ENCODE data around the gene CABP5.

CABP5 gene

DNA sequence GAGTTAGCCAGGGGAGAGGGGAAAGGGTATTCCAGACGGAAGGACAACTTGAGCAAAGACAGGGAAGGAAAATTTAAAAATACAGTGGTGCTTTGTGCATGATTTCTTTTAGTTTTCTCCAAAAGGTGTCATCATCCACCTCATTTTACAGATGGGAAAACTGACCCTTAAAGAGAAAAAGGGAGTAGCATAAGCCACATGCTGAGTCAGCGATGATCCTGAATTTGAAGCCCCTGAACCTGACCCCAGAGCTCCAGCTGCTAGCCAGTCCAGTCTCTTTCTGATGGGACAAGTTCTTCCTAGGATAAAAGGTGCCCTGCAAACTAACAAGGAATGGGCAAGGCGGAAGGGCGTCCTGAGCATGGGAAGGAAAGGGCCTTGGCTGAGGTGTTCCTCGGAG, 10.3 kb downstream of the CABP5 start:
- H3K9ac ChIP-seq (ENCODE audit: low read depth in 1 of 2, low read length in 2 of 2): no peak overlapping the region
- no peaks in the 10 kb centered on the region for H3K36me3 ChIP-seq (ENCODE audit: control insufficient read depth in 2 of 2, insufficient read depth in 2 of 2, low read length in 2 of 2)
- H3K27me3 ChIP-seq (ENCODE audit: control insufficient read depth in 2 of 2, insufficient read depth in 2 of 2, low read length in 2 of 2): no peaks in the 10 kb centered on the region
- no peak overlapping the region for H3K4me3 ChIP-seq (ENCODE audit: low read length in 2 of 2)
- H3K27ac ChIP-seq (ENCODE audit: low read depth in 2 of 2, low read length in 2 of 2): no peak overlapping the region
- no peaks in the 10 kb centered on the region for H3K4me1 ChIP-seq (ENCODE audit: control insufficient read depth in 2 of 2, insufficient read depth in 2 of 2, low read length in 2 of 2)
- H3K9me3 ChIP-seq (ENCODE audit: control insufficient read depth in 2 of 2, low read length in 2 of 2): peaks cover 1 to 6% of the 10 kb centered on the region in 2 donors

DNA sequence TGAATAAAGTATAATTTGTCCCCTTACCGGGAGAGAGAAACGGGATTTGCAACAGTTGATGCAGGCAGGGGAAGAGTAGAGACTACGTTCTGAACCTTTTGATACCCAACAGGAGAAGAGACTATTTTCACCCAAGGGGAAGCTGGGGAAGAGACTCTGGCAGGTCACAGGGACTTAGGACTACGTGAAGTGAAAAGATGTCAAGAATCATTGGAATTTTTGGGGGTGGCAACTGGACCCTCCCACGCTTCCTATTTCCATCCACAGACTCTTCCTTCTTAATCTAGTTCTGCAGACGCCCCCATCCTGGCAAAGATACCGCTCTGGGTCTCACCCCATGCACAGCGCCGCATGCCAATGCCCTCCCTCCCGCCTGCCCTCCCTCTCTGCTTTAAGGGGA, 13.8 kb downstream of the CABP5 start:
- no peak overlapping the region for H3K27ac ChIP-seq (ENCODE audit: low read depth in 2 of 2, low read length in 2 of 2)
- H3K9me3 ChIP-seq (ENCODE audit: control insufficient read depth in 2 of 2, low read length in 2 of 2): no peaks in the 10 kb centered on the region
- H3K27me3 ChIP-seq (ENCODE audit: control insufficient read depth in 2 of 2, insufficient read depth in 2 of 2, low read length in 2 of 2): no peaks in the 10 kb centered on the region
- H3K4me1 ChIP-seq (ENCODE audit: control insufficient read depth in 2 of 2, insufficient read depth in 2 of 2, low read length in 2 of 2): no peaks in the 10 kb centered on the region
- H3K9ac ChIP-seq (ENCODE audit: low read depth in 1 of 2, low read length in 2 of 2): no peak overlapping the region
- H3K4me3 ChIP-seq (ENCODE audit: low read length in 2 of 2): no peak overlapping the region
- no peaks in the 10 kb centered on the region for H3K36me3 ChIP-seq (ENCODE audit: control insufficient read depth in 2 of 2, insufficient read depth in 2 of 2, low read length in 2 of 2)

DNA sequence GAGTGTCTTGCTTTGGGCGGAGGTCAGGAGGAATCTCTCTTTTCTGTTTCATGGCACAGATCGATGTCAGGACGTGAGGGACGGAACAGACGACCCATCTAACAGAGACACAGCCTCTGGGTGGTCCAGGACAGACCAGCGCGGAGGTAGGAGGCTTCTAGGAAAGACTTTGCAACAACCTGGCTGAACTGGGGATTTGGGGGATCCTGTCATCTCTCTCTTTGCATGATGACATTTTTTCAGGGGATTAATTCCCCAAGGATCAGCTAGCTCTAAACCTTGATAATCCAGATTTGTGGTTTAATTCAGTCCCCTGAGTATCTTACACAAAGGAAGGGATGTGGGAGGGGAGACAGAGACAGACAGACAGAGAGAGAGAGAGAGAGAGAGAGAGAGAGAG, 14.4 kb downstream of the CABP5 start:
- H3K4me1 ChIP-seq (ENCODE audit: control insufficient read depth in 2 of 2, insufficient read depth in 2 of 2, low read length in 2 of 2): no peaks in the 10 kb centered on the region
- H3K27me3 ChIP-seq (ENCODE audit: control insufficient read depth in 2 of 2, insufficient read depth in 2 of 2, low read length in 2 of 2): no peaks in the 10 kb centered on the region
- H3K9ac ChIP-seq (ENCODE audit: low read depth in 1 of 2, low read length in 2 of 2): no peak overlapping the region
- no peak overlapping the region for H3K4me3 ChIP-seq (ENCODE audit: low read length in 2 of 2)
- H3K27ac ChIP-seq (ENCODE audit: low read depth in 2 of 2, low read length in 2 of 2): no peak overlapping the region
- H3K9me3 ChIP-seq (ENCODE audit: control insufficient read depth in 2 of 2, low read length in 2 of 2): no peaks in the 10 kb centered on the region
- no peaks in the 10 kb centered on the region for H3K36me3 ChIP-seq (ENCODE audit: control insufficient read depth in 2 of 2, insufficient read depth in 2 of 2, low read length in 2 of 2)

GRCh38 chr19:48025480-48025879, 18.4 kb downstream of the CABP5 start:
- Histone ChIP-seq H3K27ac (ENCODE audit: low read depth in 2 of 2, low read length in 2 of 2) (no peak overlapping the region), H3K27me3 (ENCODE audit: control insufficient read depth in 2 of 2, insufficient read depth in 2 of 2, low read length in 2 of 2) (peaks cover 0 to 2% of the 10 kb centered on the region in 2 donors), H3K9me3 (ENCODE audit: control insufficient read depth in 2 of 2, low read length in 2 of 2) (no peaks in the 10 kb centered on the region), H3K4me3 (ENCODE audit: low read length in 2 of 2) (no peak overlapping the region), H3K36me3 (ENCODE audit: control insufficient read depth in 2 of 2, insufficient read depth in 2 of 2, low read length in 2 of 2) (no peaks in the 10 kb centered on the region), H3K9ac (ENCODE audit: low read depth in 1 of 2, low read length in 2 of 2) (no peak overlapping the region), H3K4me1 (ENCODE audit: control insufficient read depth in 2 of 2, insufficient read depth in 2 of 2, low read length in 2 of 2) (no peaks in the 10 kb centered on the region)

DNA sequence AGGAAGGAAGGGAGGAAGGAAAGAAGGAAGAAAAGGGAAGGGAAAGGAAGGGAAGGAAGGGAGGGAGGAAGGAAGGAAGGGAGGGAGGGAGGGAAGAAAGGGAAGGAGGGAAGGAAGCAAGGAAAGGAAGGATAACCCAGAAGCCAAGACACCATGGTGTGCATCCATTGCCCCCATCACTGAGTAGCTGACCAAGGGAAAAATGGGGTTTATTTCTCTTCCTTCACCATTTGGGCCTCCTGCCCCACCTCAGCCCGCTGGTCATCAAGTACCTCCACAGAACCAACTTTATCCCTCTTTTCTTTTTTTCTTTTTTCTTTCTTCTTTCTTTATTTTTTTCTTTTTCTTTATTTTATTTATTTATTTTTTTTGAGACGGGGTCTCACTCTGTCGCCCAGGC, 20.4 kb downstream of the CABP5 start:
- Histone ChIP-seq H3K27me3 (ENCODE audit: control insufficient read depth in 2 of 2, insufficient read depth in 2 of 2, low read length in 2 of 2) (peaks cover 0 to 2% of the 10 kb centered on the region in 2 donors), H3K4me3 (ENCODE audit: low read length in 2 of 2) (no peak overlapping the region)

DNA sequence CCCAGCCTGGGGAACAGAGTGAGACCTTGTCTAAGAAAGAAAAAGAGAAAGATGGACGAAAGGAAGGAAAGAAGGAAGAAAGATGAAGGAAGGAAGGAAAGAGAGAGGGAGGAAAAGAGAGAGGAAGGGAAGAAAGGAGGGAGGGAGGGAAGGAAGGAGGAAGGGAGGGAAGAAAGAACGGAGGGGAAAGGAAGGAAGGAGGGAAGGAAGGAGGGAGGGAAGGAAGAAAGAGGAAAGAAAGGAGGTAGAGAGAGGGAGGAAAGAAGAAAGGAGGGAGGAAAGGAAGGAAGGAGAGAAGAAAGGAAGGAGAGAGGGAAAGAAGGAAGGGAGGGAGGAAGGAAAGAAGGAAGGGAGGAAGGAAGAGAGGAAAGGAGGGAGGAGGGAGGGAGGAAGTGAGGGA, 20.9 kb downstream of the CABP5 start:
- H3K4me1 ChIP-seq (ENCODE audit: control insufficient read depth in 2 of 2, insufficient read depth in 2 of 2, low read length in 2 of 2): no peaks in the 10 kb centered on the region
- no peak overlapping the region for H3K27ac ChIP-seq (ENCODE audit: low read depth in 2 of 2, low read length in 2 of 2)
- H3K4me3 ChIP-seq (ENCODE audit: low read length in 2 of 2): no peak overlapping the region
- no peaks in the 10 kb centered on the region for H3K9me3 ChIP-seq (ENCODE audit: control insufficient read depth in 2 of 2, low read length in 2 of 2)
- no peaks in the 10 kb centered on the region for H3K36me3 ChIP-seq (ENCODE audit: control insufficient read depth in 2 of 2, insufficient read depth in 2 of 2, low read length in 2 of 2)
- H3K27me3 ChIP-seq (ENCODE audit: control insufficient read depth in 2 of 2, insufficient read depth in 2 of 2, low read length in 2 of 2): peaks cover 0 to 2% of the 10 kb centered on the region in 2 donors
- H3K9ac ChIP-seq (ENCODE audit: low read depth in 1 of 2, low read length in 2 of 2): no peak overlapping the region

More for the DNA sequence above, 20.4 kb downstream of the CABP5 start:
- Histone ChIP-seq H3K9me3 (ENCODE audit: control insufficient read depth in 2 of 2, low read length in 2 of 2) (no peaks in the 10 kb centered on the region), H3K27ac (ENCODE audit: low read depth in 2 of 2, low read length in 2 of 2) (no peak overlapping the region), H3K9ac (ENCODE audit: low read depth in 1 of 2, low read length in 2 of 2) (no peak overlapping the region), H3K36me3 (ENCODE audit: control insufficient read depth in 2 of 2, insufficient read depth in 2 of 2, low read length in 2 of 2) (no peaks in the 10 kb centered on the region), H3K4me1 (ENCODE audit: control insufficient read depth in 2 of 2, insufficient read depth in 2 of 2, low read length in 2 of 2) (no peaks in the 10 kb centered on the region)

DNA sequence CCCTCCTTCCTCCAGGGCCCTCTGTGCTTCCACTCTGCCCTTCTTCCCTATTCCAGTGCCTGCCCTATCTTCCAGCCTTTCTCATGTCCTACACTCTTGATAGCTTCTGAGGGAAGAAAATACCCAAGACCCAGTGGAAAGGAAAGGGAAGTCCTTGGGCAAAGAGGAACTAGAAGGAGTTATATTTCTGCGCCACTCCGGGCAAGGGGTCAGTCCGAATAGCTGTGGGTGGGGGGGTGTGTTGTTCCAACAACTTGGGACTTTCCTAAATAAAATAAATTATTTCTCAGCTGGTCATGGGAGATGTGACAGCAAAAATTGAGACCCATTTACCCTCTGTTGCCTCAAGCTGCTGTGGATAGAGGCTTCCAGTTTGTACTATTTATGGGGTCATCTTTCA, 23.2 kb downstream of the CABP5 start:
- H3K36me3 ChIP-seq (ENCODE audit: control insufficient read depth in 2 of 2, insufficient read depth in 2 of 2, low read length in 2 of 2): no peaks in the 10 kb centered on the region
- no peak overlapping the region for H3K4me3 ChIP-seq (ENCODE audit: low read length in 2 of 2)

DNA sequence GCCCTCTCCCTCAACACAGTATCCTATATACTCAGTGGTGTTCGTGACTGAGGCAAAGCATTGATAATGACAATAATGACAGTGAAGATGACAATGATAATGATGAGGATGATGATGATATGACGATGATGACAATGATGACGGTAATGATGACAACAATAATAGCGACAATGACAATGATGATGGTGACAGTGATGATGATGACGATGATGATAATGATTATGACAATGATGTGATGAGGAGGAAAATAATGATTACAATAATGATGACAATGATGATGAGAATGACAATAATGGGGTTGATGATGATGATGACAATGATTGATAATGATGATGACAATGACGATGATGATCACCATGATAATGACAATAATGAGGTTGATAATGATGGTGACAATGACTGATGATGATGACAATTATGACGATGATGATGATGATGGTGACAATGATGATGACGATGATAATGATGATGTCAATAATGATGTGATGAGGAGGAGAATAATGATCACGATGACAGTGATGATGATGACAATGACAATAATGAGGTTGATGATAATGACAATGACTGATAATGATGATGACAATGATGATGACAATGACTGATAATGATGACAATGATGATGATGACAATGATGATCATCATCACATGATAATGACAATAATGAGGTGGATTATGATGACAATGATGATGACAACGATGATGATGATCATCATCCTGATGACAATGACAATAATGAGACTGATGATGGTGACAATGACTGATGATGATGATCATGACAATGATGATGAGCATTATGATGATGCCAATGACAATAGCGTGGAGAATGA, 32.7 kb downstream of the CABP5 start:
- no peaks in the 10 kb centered on the region for H3K9me3 ChIP-seq (ENCODE audit: control insufficient read depth in 2 of 2, low read length in 2 of 2)
- H3K27me3 ChIP-seq (ENCODE audit: control insufficient read depth in 2 of 2, insufficient read depth in 2 of 2, low read length in 2 of 2): no peaks in the 10 kb centered on the region
- H3K36me3 ChIP-seq (ENCODE audit: control insufficient read depth in 2 of 2, insufficient read depth in 2 of 2, low read length in 2 of 2): no peaks in the 10 kb centered on the region
- H3K4me1 ChIP-seq (ENCODE audit: control insufficient read depth in 2 of 2, insufficient read depth in 2 of 2, low read length in 2 of 2): no peaks in the 10 kb centered on the region
- H3K4me3 ChIP-seq (ENCODE audit: low read length in 2 of 2): no peak overlapping the region
- no peak overlapping the region for H3K27ac ChIP-seq (ENCODE audit: low read depth in 2 of 2, low read length in 2 of 2)
- no peak overlapping the region for H3K9ac ChIP-seq (ENCODE audit: low read depth in 1 of 2, low read length in 2 of 2)

More for the DNA sequence above, 23.2 kb downstream of the CABP5 start:
- Histone ChIP-seq H3K9ac (ENCODE audit: low read depth in 1 of 2, low read length in 2 of 2) (no peak overlapping the region), H3K9me3 (ENCODE audit: control insufficient read depth in 2 of 2, low read length in 2 of 2) (no peaks in the 10 kb centered on the region), H3K4me1 (ENCODE audit: control insufficient read depth in 2 of 2, insufficient read depth in 2 of 2, low read length in 2 of 2) (no peaks in the 10 kb centered on the region), H3K27me3 (ENCODE audit: control insufficient read depth in 2 of 2, insufficient read depth in 2 of 2, low read length in 2 of 2) (peaks cover 0 to 2% of the 10 kb centered on the region in 2 donors), H3K27ac (ENCODE audit: low read depth in 2 of 2, low read length in 2 of 2) (no peak overlapping the region)

DNA sequence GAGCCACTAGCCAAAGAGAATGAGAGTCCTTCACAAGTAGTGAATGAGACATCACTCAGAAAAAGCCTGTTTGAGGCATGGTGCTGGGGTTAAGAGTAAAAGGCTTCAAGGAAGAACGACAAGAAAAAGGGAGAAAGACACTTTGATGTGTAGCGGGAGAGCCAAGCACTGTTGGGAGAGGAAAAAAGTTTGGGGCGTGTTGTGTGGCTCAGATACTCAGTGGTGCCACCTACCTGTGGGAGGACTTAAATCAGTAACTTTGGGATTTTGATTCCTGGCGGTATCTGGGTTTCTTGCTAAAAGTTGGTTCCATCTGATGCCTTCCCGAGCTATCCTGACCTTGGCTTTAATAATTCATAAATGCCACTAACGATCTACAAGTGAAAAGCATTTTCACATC, 37.1 kb downstream of the CABP5 start:
- no peak overlapping the region for H3K9ac ChIP-seq (ENCODE audit: low read depth in 1 of 2, low read length in 2 of 2)
- H3K36me3 ChIP-seq (ENCODE audit: control insufficient read depth in 2 of 2, insufficient read depth in 2 of 2, low read length in 2 of 2): no peaks in the 10 kb centered on the region
- H3K27ac ChIP-seq (ENCODE audit: low read depth in 2 of 2, low read length in 2 of 2): no peak overlapping the region
- no peaks in the 10 kb centered on the region for H3K9me3 ChIP-seq (ENCODE audit: control insufficient read depth in 2 of 2, low read length in 2 of 2)
- H3K4me1 ChIP-seq (ENCODE audit: control insufficient read depth in 2 of 2, insufficient read depth in 2 of 2, low read length in 2 of 2): no peaks in the 10 kb centered on the region
- H3K27me3 ChIP-seq (ENCODE audit: control insufficient read depth in 2 of 2, insufficient read depth in 2 of 2, low read length in 2 of 2): no peaks in the 10 kb centered on the region
- H3K4me3 ChIP-seq (ENCODE audit: low read length in 2 of 2): no peak overlapping the region

- H3K27me3 ChIP-seq (ENCODE audit: control insufficient read depth in 2 of 2, insufficient read depth in 2 of 2, low read length in 2 of 2): no peaks in the 10 kb centered on the region
- H3K9ac ChIP-seq (ENCODE audit: low read depth in 1 of 2, low read length in 2 of 2): no peak overlapping the region
- no peaks in the 10 kb centered on the region for H3K4me1 ChIP-seq (ENCODE audit: control insufficient read depth in 2 of 2, insufficient read depth in 2 of 2, low read length in 2 of 2)
- H3K27ac ChIP-seq (ENCODE audit: low read depth in 2 of 2, low read length in 2 of 2): no peak overlapping the region
- H3K9me3 ChIP-seq (ENCODE audit: control insufficient read depth in 2 of 2, low read length in 2 of 2): no peaks in the 10 kb centered on the region
- H3K36me3 ChIP-seq (ENCODE audit: control insufficient read depth in 2 of 2, insufficient read depth in 2 of 2, low read length in 2 of 2): no peaks in the 10 kb centered on the region
- H3K4me3 ChIP-seq (ENCODE audit: low read length in 2 of 2): no peak overlapping the region
Observed at GRCh38 chr19:48004236-48004635, 39.6 kb downstream of the CABP5 start.
